Aorta (tissue), 5 donors: ENCODE data around the gene ZBP1. TPM values are rescaled to one million over a fixed set of nuclear protein-coding genes. Genes with fewer than 3 reads are reported as not detected.
A peak's percentile ranks its signal among the peaks of the same experiment; 100 is the strongest.

Experiments used
- ATAC-seq: fragments of 200-7000 bp; cut with Tn5 transposase; one replicate; pipeline ENCODE4 v1.9.1; 2022; ENCODE audit warnings: moderate library complexity; ENCODE audit not compliant: low FRiP score
- DNase-seq, 2 donors: peaks; one replicate each; pipeline ENCODE4 v3.0.0-alpha.2; 2020
- H3K27ac ChIP-seq, 2 donors: one replicate each; pipeline ENCODE4 v1.5.1; 2013; ENCODE audit warnings: low read length in 2 of 2, mild to moderate bottlenecking in 2 of 2, moderate library complexity in 2 of 2, control low read depth in 1 of 2, inconsistent platforms in 1 of 2, low read depth in 1 of 2
- H3K27me3 ChIP-seq, 2 donors: one replicate each; pipeline ENCODE4 v1.6.1; 2013; ENCODE audit warnings: control low read depth in 1 of 2, low read length in 1 of 2, mild to moderate bottlenecking in 1 of 2, moderate library complexity in 1 of 2; ENCODE audit not compliant: insufficient read depth in 2 of 2, control insufficient read depth in 1 of 2
- H3K36me3 ChIP-seq, 2 donors: one replicate each; pipeline ENCODE4 v1.6.1; 2013; ENCODE audit warnings: control low read depth in 1 of 2, low read length in 1 of 2, mild to moderate bottlenecking in 1 of 2; ENCODE audit not compliant: insufficient read depth in 2 of 2, control insufficient read depth in 1 of 2
- H3K4me1 ChIP-seq, 2 donors: one replicate each; pipeline ENCODE4 v1.6.1; 2013; ENCODE audit warnings: low read length in 2 of 2, control low read depth in 1 of 2, mild to moderate bottlenecking in 1 of 2, moderate library complexity in 1 of 2; ENCODE audit not compliant: insufficient read depth in 2 of 2, control insufficient read depth in 1 of 2
- H3K4me3 ChIP-seq, 2 donors: one replicate each; pipeline ENCODE4 v1.5.1; 2013; ENCODE audit warnings: low read length in 2 of 2, control low read depth in 1 of 2, mild to moderate bottlenecking in 1 of 2
- H3K9me3 ChIP-seq: one replicate; pipeline ENCODE4 v1.6.1; 2013; ENCODE audit warnings: mild to moderate bottlenecking, low read length; ENCODE audit not compliant: control insufficient read depth
- WGBS, 2 donors: extraction: QIAGEN DNeasy Blood & Tissue Kit; methylation state at CpG; one replicate each; pipeline ENCODE4 v1.1.7; 2013; 5-methylcytosine and 5-hydroxymethylcytosine counted together
- intact Hi-C, 2 donors: fragments of 100-400 bp; cut with DNase I; formaldehyde crosslinking; loops; one replicate each; pipeline versions ENCODE4 v1.14.2 to v1.15.0; 2022
- polyA plus RNA-seq, 2 donors: library from polyadenylated mRNA; stranded (reverse); fragments of 200-250 nt; gene quantifications; one replicate each; pipeline ENCODE4 v1.2.3, GENCODE V29; 2013
- total RNA-seq, 2 donors: library from RNA; stranded (reverse); fragmentation: NEBNext Ultra II Directional; extraction: Animal tissue kit (Norgen Biotek cat#: 25700); gene quantifications; one replicate each; pipeline ENCODE4 v1.2.1, GENCODE V29; 2021
- donor health status: healthy with polysubstance abuse.
- donor health status: Bipolar disorder and iron deficiency.
- donor health status: DM: no; HTN: no; CAD: no.
- donor health status: DM: no; HTN: no; CAD: no.
- donor health status: DM: yes; HTN: yes; CAD: no.

Gene ZBP1
- total and polyA plus RNA-seq, 4 donors: 0.20 to 1.6 (median 0.69) TPM

GRCh38 chr20:57618764-57619050 is 1.5 kb downstream of the ZBP1 start:
- 85 to 92% methylated on average over 6 of the region's 6 CpGs for WGBS, 2 donors
- Histone ChIP-seq H3K36me3 (no peaks in the 10 kb centered on the region), H3K27ac (no peak overlapping the region), H3K4me1 (no peaks in the 10 kb centered on the region), H3K9me3 (no peaks in the 10 kb centered on the region), H3K4me3 (no peak overlapping the region), H3K27me3 (no peaks in the 10 kb centered on the region)
- ATAC-seq (no peak), DNase-seq (no peak)
- intact Hi-C loops: no loop called here

- intact Hi-C loops: no loop called here
Observed at GRCh38 chr20:57618091-57618763, 2.0 kb downstream of the ZBP1 start.

GRCh38 chr20:57617079-57617795 is 3.0 kb downstream of the ZBP1 start:
- DNase-seq: peak; percentile 38 to 59
- intact Hi-C loops: no loop called here

More at GRCh38 chr20:57618091-57618763, 2.0 kb downstream of the ZBP1 start:
- ATAC-seq (no peak), DNase-seq (peak in 1 of 2 donors; percentile 21)
- H3K4me3 ChIP-seq: no peak overlapping the region
- H3K9me3 ChIP-seq: no peaks in the 10 kb centered on the region
- no peaks in the 10 kb centered on the region for H3K4me1 ChIP-seq
- no peaks in the 10 kb centered on the region for H3K27me3 ChIP-seq
- no peak overlapping the region for H3K27ac ChIP-seq
- 80 to 86% methylated on average over 14 of the region's 14 CpGs for WGBS, 2 donors
- no peaks in the 10 kb centered on the region for H3K36me3 ChIP-seq

GRCh38 chr20:57616143-57616951 is 3.9 kb downstream of the ZBP1 start:
- H3K4me3 ChIP-seq: no peak overlapping the region
- ATAC-seq (no peak), DNase-seq (peak; percentile 23 to 74)
- no peaks in the 10 kb centered on the region for H3K27me3 ChIP-seq
- H3K4me1 ChIP-seq: no peaks in the 10 kb centered on the region
- H3K36me3 ChIP-seq: no peaks in the 10 kb centered on the region
- intact Hi-C loops: no loop called here
- no peaks in the 10 kb centered on the region for H3K9me3 ChIP-seq
- WGBS, 2 donors: 91 to 94% methylated on average over 20 of the region's 20 CpGs
- no peak overlapping the region for H3K27ac ChIP-seq

More at GRCh38 chr20:57617079-57617795, 3.0 kb downstream of the ZBP1 start:
- H3K4me1 ChIP-seq: no peaks in the 10 kb centered on the region
- no peaks in the 10 kb centered on the region for H3K36me3 ChIP-seq
- H3K9me3 ChIP-seq: no peaks in the 10 kb centered on the region
- H3K27ac ChIP-seq: no peak overlapping the region
- no peak for ATAC-seq
- H3K4me3 ChIP-seq: no peak overlapping the region
- H3K27me3 ChIP-seq: no peaks in the 10 kb centered on the region
- 90 to 94% methylated on average over 6 of the region's 6 CpGs for WGBS, 2 donors

- Histone ChIP-seq H3K27ac (no peak overlapping the region), H3K4me1 (no peaks in the 10 kb centered on the region), H3K27me3 (no peaks in the 10 kb centered on the region), H3K4me3 (no peak overlapping the region), H3K9me3 (no peaks in the 10 kb centered on the region), H3K36me3 (no peaks in the 10 kb centered on the region)
- intact Hi-C loops: no loop called here
- DNase-seq: peak; percentile 14 to 57
- WGBS, 2 donors: 79 to 88% methylated on average over 8 of the region's 8 CpGs
- no peak for ATAC-seq
Observed at GRCh38 chr20:57615445-57615811, 4.8 kb downstream of the ZBP1 start.

GRCh38 chr20:57614490-57615444 is 5.5 kb downstream of the ZBP1 start:
- 94% methylated on average over 16 of the region's 16 CpGs for WGBS, 2 donors
- ATAC-seq: no peak

GRCh38 chr20:57613481-57613921 is 6.7 kb downstream of the ZBP1 start:
- WGBS, 2 donors: 89 to 92% methylated on average over 12 of the region's 12 CpGs
- intact Hi-C loops: no loop called here
- no peak overlapping the region for H3K4me3 ChIP-seq
- H3K4me1 ChIP-seq: no peaks in the 10 kb centered on the region
- no peak overlapping the region for H3K27ac ChIP-seq
- no peaks in the 10 kb centered on the region for H3K36me3 ChIP-seq
- no peaks in the 10 kb centered on the region for H3K27me3 ChIP-seq
- DNase-seq: no peak
- no peaks in the 10 kb centered on the region for H3K9me3 ChIP-seq
- no peak for ATAC-seq

More at GRCh38 chr20:57614490-57615444, 5.5 kb downstream of the ZBP1 start:
- no peak overlapping the region for H3K27ac ChIP-seq
- H3K27me3 ChIP-seq: no peaks in the 10 kb centered on the region
- H3K4me1 ChIP-seq: no peaks in the 10 kb centered on the region
- no peaks in the 10 kb centered on the region for H3K9me3 ChIP-seq
- no peaks in the 10 kb centered on the region for H3K36me3 ChIP-seq
- intact Hi-C loops: no loop called here
- H3K4me3 ChIP-seq: no peak overlapping the region
- peak in 1 of 2 donors; percentile 27 for DNase-seq

GRCh38 chr20:57612916-57613315 is 7.3 kb downstream of the ZBP1 start:
- WGBS, 2 donors: 91 to 97% methylated on average over 7 of the region's 7 CpGs
- no peaks in the 10 kb centered on the region for H3K36me3 ChIP-seq
- H3K4me3 ChIP-seq: no peak overlapping the region
- DNase-seq (peak in 1 of 2 donors; percentile 19), ATAC-seq (no peak)
- intact Hi-C loops: no loop called here
- no peaks in the 10 kb centered on the region for H3K9me3 ChIP-seq
- no peaks in the 10 kb centered on the region for H3K27me3 ChIP-seq
- no peak overlapping the region for H3K27ac ChIP-seq
- no peaks in the 10 kb centered on the region for H3K4me1 ChIP-seq
